ENCODE measurements around the gene BOD1.

GRCh38 chr5:173623296-173623771 is 6.9 kb upstream of the BOD1 start:
- TF ChIP-seq CTCF (conservative IDR thresholded peaks at IDR 0.05; ENCODE audit: low read depth, low read length) (no peak), EZH2 (IDR thresholded peaks at IDR 0.05; ENCODE audit: borderline replicate concordance, low read depth, low read length, poor library complexity, severe bottlenecking) (no peak)

Measured in A673 (cell line).